ENCODE data around the gene SDC1.

DNA sequence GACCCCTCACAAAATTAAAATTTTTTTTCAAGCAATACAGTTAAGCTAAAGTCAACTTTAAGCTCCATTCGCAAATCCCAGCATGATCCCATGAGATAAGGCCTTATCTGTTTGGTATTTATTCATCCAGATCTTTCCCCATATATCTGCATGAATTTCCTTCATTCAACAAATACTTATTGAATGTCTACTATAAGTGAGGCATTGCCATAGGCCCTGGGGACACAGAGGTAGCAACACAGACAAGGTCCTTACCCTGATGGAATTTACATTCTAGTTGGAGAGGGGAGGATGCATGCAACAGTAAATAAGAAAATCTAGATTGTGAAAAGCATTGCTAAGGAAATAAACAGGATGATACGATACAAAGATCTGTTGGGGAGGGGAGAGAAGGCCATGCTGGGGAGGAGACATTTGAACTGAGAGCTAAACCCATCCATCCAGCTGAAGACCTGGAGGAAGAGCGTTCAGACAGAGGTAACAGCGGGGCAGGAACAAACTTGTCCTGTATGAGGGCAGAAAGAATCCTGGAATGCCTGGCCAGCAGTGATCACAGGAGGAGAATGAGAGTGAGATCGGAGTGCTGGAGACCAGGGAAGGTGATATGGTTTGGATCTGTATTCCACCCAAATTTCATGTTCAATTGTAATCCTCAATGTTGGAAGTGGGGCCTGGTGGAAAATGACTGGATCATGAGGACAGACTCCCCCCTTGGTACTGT, 71.6 kb downstream of the SDC1 start:
- TF ChIP-seq, protein P1, sequence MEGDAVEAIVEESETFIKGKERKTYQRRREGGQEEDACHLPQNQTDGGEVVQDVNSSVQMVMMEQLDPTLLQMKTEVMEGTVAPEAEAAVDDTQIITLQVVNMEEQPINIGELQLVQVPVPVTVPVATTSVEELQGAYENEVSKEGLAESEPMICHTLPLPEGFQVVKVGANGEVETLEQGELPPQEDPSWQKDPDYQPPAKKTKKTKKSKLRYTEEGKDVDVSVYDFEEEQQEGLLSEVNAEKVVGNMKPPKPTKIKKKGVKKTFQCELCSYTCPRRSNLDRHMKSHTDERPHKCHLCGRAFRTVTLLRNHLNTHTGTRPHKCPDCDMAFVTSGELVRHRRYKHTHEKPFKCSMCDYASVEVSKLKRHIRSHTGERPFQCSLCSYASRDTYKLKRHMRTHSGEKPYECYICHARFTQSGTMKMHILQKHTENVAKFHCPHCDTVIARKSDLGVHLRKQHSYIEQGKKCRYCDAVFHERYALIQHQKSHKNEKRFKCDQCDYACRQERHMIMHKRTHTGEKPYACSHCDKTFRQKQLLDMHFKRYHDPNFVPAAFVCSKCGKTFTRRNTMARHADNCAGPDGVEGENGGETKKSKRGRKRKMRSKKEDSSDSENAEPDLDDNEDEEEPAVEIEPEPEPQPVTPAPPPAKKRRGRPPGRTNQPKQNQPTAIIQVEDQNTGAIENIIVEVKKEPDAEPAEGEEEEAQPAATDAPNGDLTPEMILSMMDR (IDR thresholded peaks at IDR 0.05) = no peak
- no peak for TF ChIP-seq POLR2A (IDR thresholded peaks at IDR 0.05)

Measured in right lobe of liver (tissue), 4 donors.